ENCODE data around the gene FOXN4.
A peak's percentile ranks its signal among the peaks of the same experiment; 100 is the strongest.

FOXN4 gene

DNA sequence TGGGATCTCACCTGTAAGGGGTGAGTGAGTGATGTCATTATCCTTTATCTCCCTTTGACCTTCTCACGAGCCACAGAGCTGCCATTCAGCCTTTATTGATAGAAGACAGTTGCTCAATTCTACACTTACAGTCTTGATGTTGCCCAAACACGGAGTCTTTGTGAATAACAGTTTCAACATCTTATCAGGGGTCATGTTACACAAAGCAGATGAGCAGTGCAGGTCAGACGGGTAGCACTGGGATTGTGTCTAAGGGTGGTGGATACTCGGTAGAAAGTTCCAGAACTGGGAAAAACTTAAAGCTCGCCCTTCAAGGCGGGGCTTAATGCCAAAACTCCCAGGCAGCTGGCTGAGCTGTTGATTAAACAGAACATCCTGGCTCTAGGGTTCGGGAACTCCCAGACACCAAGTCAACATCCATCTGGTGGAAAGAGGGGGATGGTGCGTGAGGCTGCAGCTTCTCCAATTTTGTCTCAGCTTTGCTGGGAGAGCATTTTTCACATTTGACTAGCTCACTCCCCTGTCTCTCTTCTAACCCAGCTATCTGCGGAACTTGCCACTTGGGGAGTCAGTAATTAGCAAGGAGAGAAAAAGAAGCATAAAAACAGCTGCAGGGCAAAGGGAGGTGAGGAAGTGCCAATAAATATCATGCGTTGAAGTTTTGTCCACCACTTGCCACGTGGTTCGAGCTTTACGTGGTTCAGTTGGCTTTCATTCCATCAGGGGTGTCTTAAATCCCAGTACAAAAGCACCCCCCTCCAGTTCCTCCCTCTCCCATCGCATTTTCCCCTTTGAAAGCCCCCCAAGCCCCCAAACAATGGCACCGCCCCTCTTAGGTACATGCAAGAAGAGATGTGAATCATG, 31.0 kb downstream of the FOXN4 start:
- DNase-seq = no peak

GRCh38 chr12:109277255-109277898, 31.7 kb downstream of the FOXN4 start:
- DNase-seq = no peak

DNA sequence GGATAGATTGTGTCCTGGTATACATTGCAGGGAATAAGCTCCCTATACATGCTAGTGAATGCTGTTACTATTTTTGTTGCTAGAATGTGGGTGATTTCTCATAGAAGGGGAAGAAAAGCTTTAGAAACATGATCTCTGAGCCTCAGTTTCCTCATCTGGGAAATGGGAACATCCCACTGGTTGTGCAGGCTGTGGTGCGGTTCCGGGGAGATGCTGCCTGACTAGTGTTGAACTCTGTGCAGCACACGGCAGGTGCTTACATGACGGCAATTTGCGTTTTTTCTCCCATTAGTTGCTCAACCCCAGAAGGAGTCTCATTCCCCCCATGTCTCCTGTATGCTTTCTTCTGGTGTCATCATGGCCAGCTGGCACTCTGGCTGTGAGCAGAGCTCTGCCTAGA, 32.9 kb downstream of the FOXN4 start:
- no peak for DNase-seq

- no peak for DNase-seq
These were observed 33.9 kb downstream of the FOXN4 start for GRCh38 chr12:109275173-109275572.

DNA sequence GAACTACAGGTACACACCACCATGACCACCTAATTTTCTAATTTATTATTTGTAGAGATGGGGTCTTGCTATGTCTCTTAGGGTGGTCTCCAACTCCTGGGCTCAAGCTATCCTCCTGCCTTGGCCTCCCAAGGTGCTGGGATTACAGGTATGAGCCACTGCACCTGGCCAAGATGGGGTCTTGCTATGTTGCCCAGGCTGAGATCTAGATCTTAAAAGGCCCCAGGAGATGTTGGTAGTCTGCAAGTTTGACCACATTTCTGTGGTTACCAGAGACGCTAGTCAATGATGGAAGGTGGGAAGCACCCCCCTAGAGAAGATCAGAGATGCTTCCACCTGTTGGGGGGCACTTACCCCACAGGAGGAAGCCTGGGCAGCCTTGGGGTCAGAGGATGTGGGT, 34.7 kb downstream of the FOXN4 start:
- DNase-seq = no peak

DNA sequence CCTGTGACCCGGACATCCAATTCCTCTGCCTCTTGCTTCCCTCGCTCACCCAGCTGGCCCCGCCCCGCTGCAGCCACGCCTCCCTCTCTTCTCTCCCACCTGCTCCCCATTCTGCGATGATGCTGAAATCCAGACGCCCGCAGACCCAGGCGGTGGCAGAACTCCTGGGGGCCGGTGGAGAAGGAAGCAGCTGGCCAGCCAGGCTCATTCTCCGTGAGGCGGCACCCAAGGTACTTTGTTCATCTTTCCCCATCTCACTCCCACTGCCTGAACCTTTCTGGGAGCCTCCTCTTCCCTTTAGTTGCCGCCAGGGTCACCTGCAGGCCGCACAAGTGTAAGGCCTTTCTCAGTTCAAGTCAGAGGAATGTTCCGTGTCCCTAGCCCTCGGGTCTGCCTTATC, 35.7 kb downstream of the FOXN4 start:
- no peak for DNase-seq

DNA sequence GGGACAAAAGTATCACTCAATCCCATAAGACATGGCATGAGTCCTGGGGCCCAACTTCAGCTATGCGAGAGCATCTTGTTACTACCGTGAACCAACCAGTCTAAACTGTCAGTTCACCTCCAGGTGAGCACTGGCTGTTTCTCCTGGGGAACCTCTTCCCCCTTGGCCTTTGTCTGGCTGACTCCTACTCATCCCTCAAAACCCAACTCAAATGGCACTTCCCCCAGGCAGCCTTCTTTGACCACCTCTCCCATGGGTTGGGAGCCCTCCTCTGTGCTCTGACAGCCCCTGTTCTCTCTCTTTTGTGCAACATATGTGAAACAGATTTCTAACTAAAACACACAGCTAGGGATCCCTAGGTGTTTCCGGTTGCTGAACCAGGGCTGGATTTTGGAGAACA, 37.7 kb downstream of the FOXN4 start:
- no peak for DNase-seq

- DNase-seq = no peak
These were observed 38.6 kb downstream of the FOXN4 start for GRCh38 chr12:109270494-109270893.

- DNase-seq = no peak
These were observed 39.7 kb downstream of the FOXN4 start for GRCh38 chr12:109269428-109269827.

GRCh38 chr12:109268896-109269295, 40.2 kb downstream of the FOXN4 start:
- no peak for DNase-seq

GRCh38 chr12:109267361-109267760, 41.7 kb downstream of the FOXN4 start:
- DNase-seq = no peak

DNA sequence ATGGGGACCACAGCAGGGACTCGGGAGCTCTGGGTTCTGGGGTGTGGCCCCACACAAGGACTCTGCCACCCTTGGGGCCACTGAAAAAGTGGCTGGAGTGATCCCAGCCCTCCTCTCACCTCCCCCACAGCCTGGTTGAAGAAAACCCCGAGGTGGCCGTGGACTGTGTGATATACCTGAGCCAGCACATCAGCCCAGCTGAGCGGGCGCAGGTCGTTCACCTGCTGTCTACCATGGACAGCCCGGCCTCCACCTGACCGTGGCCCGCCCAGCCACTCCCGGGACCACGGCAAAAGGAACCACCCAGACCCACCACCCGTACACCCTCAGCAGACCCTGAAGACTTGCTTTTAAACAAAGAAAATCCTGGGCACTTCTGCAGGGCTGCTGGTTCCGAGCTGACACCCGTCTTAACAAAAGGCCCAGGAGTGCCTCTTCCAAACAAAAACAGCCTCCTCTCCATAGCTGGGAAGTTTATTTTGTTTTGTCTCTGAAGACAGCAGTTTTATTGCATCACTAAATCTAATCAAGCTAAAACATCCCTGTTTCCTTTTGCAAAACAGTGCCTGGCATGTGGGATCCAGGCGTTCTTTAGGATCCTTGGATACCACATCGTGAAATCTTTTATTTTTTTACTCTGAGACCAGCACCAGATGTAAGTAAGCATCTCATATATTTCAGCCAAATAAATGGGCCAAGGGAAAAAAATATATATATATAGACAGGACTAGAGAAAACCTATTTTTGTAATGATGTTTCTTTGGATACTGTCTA, 42.8 kb downstream of the FOXN4 start:
- DNase-seq = no peak

DNA sequence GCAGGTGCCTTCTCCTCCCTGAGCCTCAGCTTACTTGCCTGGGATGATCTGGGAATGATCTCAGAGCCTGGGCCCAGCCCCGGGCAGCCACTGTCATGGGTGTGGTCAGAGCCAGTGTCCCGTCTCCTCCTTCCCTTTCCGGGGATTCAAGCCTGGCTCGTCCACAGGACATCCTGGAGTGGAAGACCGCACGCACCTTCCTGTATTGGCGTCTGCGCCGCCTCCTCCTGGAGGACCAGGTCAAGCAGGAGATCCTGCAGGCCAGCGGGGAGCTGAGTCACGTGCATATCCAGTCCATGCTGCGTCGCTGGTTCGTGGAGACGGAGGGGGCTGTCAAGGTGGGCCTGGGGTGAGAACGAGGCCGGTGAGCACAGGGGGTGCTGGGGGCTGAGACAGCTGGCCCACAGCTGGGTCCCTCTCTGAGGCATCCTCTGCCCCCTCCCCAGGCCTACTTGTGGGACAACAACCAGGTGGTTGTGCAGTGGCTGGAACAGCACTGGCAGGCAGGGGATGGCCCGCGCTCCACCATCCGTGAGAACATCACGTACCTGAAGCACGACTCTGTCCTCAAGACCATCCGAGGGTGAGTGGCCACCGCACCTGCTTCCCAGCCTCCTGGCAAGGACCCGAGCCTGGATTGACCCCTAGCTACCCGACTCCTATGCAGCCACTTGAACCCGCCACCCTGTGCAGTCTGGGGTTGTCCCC, 44.0 kb downstream of the FOXN4 start:
- no peak for DNase-seq

GRCh38 chr12:109264095-109264942, 44.8 kb downstream of the FOXN4 start:
- DNase-seq = peak; percentile 66

DNA sequence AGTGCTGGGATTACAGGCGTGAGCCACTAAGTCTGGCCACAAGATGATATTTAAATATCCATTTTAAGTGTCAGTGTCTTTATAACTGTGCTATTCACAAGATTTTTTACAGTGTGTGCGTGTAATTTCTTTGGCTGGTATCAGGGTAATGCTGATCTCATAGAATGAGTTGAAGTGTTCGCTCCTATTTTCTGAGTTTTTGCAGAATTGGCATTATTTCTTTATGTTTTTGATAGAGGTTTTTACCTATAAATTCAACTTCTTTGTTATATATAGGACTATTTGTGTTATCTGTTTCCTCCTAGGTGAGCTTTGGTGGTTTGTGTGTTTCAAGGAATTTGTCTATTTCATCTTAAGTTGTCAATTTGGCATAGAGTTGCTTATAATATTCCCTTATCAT, 45.6 kb downstream of the FOXN4 start:
- DNase-seq = no peak

- no peak for DNase-seq
These were observed 47.1 kb downstream of the FOXN4 start for GRCh38 chr12:109261939-109262338.

DNA sequence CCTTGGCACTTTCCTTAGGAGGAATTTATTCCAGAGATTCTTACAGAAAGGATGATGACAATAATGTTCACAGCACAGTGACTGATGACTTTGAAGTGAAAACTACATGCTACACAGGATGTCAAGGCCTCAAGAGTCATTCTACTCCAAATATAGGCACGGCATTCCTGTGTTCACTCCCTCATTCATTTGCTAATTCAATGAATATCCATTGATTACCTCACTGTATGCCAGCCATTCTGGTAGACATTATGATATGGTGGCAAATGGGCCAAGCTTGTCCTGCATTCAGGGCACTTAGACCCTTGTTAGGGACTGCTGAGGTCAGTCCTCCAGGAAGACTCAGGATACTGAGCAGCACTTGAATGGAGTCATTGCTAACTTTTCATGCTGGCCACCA, 48.0 kb downstream of the FOXN4 start:
- DNase-seq = no peak

GRCh38 chr12:109259545-109259895, 49.6 kb downstream of the FOXN4 start:
- no peak for DNase-seq

DNA sequence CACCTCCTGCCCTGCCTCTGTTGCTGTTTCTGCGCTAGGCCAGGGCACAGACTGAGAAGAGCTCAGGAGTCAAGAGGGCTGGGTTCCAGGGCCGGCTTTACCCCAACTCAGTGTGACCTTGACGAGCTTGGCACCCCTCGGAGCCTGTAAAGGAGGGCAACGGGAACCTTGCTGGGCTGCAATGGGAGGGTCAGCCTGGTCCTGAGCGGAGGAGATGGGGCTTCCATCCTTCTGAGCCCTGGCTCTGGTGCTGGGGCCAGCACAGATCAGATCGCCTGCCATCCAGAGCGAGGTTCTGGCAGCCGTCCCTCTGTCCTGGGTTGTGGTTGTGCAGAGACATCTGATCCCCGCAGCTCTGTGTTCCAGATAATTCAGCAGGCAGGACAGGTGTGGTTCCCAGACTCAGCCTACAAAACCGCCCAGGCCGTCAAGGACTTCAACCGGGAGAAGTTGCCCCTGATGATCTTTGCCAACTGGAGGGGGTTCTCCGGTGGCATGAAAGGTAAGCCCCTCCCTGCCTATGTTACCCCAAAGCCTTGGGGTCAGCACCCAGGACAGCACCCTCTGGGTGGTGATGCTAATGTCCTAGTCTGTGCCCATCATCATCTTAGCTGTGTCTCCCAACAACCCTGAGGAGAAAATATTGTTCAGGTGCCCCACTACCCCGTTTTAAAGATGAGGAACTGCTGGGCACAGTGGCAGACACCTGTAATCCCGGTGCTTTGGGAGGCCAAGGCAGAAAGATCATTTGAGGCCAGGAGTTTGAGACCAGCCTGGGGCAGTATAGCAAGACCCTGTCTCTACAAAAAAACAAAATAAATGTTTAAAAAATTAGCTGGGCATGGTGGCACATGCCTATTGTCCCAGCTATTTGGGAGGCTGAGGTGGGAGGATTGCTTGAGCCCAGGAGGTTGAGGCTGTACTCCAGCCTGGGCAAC, 50.2 kb downstream of the FOXN4 start:
- no peak for DNase-seq

- DNase-seq = no peak
These were observed 50.9 kb downstream of the FOXN4 start for GRCh38 chr12:109258201-109258600.

- no peak for DNase-seq
These were observed 53.1 kb downstream of the FOXN4 start for GRCh38 chr12:109256011-109256410.
